HG03135 (cell line): ENCODE results near the gene ARF4.

Experiments
- ATAC-seq: cut with Tn5 transposase; IDR thresholded peaks from one replicate; pipeline ENCODE4 v1.9.1; 2021; ENCODE audit warnings: mild to moderate bottlenecking, moderate library complexity; ENCODE audit not compliant: unreplicated experiment

Gene ARF4

DNA sequence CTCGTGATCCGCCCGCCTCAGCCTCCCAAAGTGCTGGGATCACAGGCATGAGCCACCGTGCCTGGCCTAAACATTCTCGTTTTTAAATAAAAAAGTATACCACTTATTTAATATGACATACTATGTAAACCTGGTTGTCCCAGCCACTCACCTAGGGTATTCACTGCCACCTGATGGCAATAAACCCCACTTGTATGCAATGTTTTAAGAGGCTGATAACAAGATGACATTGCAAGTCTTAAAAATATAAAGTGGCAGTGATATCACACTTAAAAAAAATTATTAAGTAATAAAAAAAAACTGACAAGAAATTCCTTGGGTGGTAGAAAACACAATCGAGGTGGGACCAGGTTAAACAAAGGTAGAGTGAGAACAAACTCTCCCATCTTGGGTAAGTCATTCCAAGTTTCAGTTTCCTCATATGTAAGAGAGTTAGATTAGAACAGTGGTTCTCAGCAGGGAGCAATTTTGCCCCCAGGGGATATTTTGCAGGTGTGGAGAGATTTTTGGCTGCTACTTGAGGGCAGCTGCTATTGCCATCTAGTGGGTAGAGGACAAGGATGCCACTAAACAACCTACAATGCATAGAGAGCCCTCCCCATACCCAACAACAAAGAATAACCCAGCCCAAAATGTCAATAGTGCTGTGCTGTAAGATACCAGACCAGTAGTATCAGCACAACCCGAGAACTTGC lies 14.5 kb downstream of the ARF4 start:
- ATAC-seq = no peak

DNA sequence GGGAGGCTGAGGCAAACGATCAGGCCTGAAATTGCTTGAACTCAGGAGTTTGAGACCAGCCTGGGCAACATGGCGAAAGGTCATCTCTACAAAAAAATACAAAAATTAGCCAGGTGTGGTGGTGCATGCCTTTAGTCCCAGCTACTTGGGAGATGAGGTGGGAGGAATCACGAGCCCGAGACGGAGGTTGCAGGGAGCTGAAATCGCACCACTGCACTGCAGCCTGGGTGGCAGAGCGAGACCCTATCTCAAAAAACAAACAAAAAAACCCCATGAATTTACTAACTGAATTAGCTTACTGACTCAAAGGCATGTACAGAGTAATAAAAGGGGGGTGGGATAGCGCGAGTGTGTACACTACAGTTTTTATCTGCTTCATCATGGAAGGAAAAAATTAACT lies 19.3 kb downstream of the ARF4 start:
- no peak for ATAC-seq

GRCh38 chr3:57575966-57576626 lies 21.0 kb downstream of the ARF4 start:
- no peak for ATAC-seq

DNA sequence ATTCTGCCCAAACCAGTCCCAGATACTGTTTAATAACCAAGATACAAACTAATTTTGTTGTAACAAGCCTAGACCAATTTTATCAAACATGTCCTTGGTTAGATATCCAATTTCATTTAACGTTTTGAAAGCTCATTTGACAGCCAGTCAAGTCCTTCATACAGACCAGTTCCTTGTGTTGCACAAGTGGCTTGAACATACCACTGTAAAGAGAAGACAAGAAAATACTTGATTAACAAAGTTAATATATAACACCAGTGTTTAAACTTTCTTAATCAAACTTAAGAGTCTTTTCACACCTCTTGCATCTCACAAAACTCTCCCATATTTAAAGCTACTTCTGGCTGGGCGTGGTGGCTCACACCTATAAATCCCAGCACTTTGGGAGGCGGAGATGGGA lies 25.0 kb downstream of the ARF4 start:
- no peak for ATAC-seq

- no peak for ATAC-seq
These were observed 26.3 kb downstream of the ARF4 start for GRCh38 chr3:57570878-57571277.

- no peak for ATAC-seq
These were observed 27.2 kb downstream of the ARF4 start for GRCh38 chr3:57569859-57570450.

DNA sequence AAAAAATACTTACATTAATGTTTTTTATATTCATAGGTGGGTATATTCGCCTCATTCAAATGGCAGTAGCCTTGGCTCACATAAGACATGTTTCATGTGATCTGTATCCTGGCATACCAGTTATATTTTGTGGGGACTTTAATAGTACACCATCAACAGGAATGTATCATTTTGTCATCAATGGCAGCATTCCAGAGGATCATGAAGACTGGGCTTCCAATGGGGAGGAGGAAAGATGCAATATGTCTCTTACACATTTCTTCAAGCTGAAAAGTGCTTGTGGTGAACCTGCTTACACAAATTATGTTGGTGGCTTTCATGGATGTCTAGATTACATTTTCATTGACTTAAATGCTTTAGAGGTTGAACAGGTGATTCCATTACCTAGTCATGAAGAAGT lies 37.6 kb downstream of the ARF4 start:
- ATAC-seq = no peak

GRCh38 chr3:57557085-57557537 lies 40.0 kb downstream of the ARF4 start:
- peak; percentile 27 for ATAC-seq

DNA sequence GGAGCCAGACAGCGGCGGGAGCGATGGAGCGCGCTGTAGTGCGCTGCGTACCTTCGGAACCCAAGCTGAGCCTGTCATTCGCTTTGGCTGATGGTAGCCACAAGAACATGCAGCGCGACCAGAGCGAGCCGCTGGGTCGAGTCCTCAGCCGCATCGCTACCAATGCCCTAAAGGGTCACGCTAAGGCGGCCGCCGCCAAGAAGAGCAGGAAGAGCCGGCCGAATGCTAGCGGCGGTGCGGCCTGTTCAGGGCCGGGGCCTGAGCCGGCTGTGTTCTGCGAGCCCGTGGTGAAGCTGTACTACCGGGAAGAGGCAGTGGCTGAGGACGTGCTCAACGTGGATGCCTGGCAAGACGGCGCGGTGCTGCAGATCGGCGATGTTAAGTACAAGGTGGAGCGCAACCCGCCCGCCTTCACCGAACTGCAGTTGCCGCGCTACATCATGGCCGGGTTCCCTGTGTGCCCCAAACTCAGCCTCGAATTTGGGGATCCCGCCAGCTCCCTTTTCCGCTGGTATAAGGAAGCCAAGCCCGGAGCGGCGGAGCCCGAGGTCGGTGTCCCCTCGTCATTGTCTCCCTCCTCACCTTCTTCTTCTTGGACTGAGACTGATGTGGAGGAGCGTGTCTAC lies 40.6 kb downstream of the ARF4 start:
- peak; percentile 32 for ATAC-seq

- ATAC-seq = peak; percentile 80
These were observed 41.2 kb downstream of the ARF4 start, which contains the start of gene PDE12 for GRCh38 chr3:57555738-57556458. Gene PDE12 (plus strand): TSS chr3:57556274. CDS start chr3:57556380, 106 bp downstream.

DNA sequence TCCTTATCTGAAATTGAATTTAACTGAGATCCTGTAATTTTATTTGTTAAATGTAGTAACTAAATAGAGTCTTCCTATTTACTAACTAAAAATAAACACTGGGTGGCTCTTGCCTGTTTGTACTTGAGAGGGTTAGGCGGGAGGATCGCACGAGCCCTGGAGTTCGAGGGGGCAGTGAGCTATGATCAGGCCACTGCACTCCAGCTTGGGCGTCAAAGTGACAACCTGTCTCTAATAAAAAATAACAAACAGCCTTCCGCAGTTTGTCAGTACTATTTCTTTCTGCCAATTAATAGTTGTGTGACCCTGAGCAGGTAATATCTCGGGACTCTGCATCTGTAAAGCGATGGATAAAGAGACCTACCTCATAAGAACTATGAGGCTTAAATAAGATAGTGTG lies 41.8 kb downstream of the ARF4 start:
- no peak for ATAC-seq

DNA sequence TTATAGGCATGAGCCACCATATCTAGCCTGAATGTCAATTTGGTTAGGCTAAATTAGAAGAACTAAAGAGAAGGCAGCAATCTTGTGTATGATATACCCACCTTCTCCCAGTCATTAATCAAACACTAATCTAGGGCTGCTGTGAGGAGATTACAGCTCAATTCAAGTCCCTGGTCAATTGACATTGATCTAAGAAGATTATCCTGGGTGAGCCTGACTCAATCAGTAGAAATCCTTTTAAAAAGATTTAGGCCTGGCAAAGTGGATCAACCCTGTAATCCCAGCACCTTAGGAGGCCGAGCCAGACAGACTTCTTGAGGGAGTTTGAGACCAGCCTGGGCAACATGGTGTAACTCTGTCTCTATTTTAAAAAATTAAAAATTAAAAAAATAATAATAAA lies 50.5 kb downstream of the ARF4 start:
- no peak for ATAC-seq

- no peak for ATAC-seq
These were observed 51.4 kb downstream of the ARF4 start for GRCh38 chr3:57545636-57546268.

DNA sequence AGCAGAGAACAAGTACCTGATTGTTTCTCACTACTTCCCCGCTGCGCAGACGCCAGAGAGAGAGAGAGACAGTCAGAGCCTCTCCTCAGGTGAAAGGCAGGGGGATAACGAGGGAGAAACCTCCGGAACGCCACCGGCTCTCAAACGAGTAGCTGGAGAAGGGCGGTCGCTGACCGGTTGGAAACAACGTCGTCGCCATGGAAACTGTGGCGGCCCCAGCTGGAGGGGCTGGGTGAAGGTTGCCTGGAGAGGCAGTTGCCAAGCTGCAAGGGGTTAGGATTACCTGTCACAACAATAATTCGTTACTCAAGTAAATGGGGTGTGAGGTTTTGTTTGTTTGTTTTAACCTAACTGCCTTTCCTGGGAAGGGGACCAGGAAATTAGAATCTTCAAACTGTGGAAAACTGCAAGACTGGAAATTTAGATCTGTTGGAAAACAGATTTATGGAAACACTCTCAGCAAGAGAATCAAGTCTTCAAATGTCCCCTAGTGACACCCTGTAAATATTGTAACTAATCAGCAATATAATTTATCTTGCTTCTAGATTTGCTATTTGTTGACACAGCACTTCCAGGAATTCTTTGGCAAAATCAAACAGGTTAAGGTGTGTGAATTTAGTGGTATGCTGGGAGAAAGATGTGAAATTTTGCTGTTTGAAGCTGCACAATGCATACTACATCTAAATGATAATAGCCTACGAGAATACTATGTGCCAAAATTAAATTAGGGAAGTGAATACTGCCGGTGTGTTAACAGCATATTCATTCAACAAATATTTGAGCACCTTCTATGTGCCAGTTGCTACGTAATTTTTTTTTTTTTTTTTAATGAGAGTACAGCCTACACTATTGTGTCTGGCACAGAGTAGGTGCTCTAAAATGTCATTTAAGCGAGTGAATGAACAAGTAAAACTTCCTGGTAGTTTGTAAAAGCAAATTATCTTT lies 52.7 kb downstream of the ARF4 start, which contains the start of gene DNAH12:
Gene DNAH12, minus strand, starts transcription at position 164 of the 945 bp plus-strand sequence. CDS start 1,474 bp downstream, outside the sequence.
- ATAC-seq = no peak

DNA sequence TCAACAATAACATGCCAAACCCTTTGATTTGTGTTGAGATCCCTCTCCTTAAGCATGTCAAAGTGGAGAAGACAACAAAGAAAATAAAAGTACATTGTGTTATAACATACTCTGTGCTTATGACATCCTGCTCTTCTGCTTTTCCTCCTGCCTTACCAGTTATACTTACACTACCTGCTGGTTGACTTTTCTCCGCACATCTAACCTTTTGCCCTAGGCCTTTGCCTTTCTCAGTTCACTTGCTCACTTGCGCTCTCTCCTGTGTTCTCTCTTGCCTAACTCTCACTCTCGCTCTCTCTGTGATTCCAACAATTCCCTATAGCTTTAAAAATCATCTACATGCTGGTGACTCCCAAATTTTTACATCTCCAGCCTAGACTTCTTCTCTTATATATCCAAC lies 58.7 kb downstream of the ARF4 start:
- ATAC-seq = no peak

DNA sequence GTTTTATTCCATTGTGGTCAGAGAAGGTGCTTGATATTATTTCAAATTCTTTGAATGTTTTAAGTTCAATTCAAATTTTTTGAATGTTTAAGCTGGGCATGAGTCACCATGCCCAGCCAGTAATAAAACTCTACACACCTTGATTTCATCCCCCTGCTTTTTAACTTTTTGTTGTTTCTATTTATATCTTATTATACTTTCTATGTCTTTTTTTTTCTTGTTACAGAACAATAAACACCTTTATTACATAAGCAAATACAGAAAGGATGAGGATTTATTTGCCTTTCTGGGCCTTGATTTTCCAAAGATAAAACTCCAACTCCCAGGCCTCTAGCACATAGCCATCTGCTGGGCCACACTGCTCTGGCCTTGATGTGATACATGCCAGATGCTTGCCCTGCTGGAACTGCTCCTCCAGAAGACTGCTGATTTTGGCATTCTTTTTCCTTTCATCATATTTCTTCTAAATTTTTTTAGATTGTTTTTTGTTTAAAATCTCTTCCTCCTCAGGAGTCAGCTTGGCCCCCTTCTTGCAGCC lies 67.0 kb downstream of the ARF4 start:
- ATAC-seq = no peak
